A549 (cell line): ENCODE measurements around the gene TUBB3. TPM values are rescaled to one million over a fixed set of nuclear protein-coding genes. Genes with fewer than 3 reads are reported as not detected.

Experiments
- ATAC-seq, 2 experiments: fragments of 200-7000 bp in 1 of 2; fragments of >200 bp in 1 of 2; cut with Nextera tagmentation in 1 of 2; cut with Tn5 transposase in 1 of 2; 3 replicates each; pipeline versions ENCODE4 v1.8.0 to v1.9.1; 2018 to 2020; ENCODE audit warnings: mild to moderate bottlenecking in 1 of 2, moderate library complexity in 1 of 2
- CTCF ChIA-PET: fragments of 300-600 bp; sonication (Branson Sonifier 250); formaldehyde crosslinking; extraction: SDS; loops from one replicate; lab custom pipeline; 2021; ENCODE audit warnings: antibody characterized with exemption, inconsistent platforms; lab: Yijun Ruan, JAX
- POLR2A ChIA-PET: fragments of 350-600 bp; formaldehyde crosslinking; extraction: SDS; loops from one replicate; lab custom pipeline; 2021; ENCODE audit warnings: antibody characterized with exemption, inconsistent platforms; lab: Yijun Ruan, JAX
- DNase-seq, 2 experiments: peaks; one replicate each; pipeline versions ENCODE4 v3.0.0 to v3.0.0-alpha.2; 2011 to 2016; ENCODE audit warnings: low read depth in 1 of 2, low spot score in 1 of 2
- FAIRE-seq: peaks from 2 replicates; lab custom pipeline; 2011; peaks lifted over from hg19 to GRCh38; lab: Jason Lieb, UNC
- H3K27ac ChIP-seq, 2 experiments: fragments of >200 bp; sonication (Bioruptor Twin); formaldehyde crosslinking; 3 replicates each; pipeline ENCODE4 v1.5.1; 2016 to 2017
- H3K4me1 ChIP-seq: fragments of >200 bp; sonication (Bioruptor Twin); formaldehyde crosslinking; 3 replicates; pipeline ENCODE4 v1.6.1; 2016
- H3K4me2 ChIP-seq: fragments of >200 bp; sonication (Bioruptor Twin); formaldehyde crosslinking; 3 replicates; pipeline ENCODE4 v1.6.1; 2016
- H3K4me3 ChIP-seq: fragments of >200 bp; sonication (Bioruptor Twin); formaldehyde crosslinking; 3 replicates; pipeline ENCODE4 v1.5.1; 2016
- H3K9me3 ChIP-seq: fragments of >200 bp; sonication (Bioruptor Twin); formaldehyde crosslinking; 3 replicates; pipeline ENCODE4 v1.6.1; 2016
- ATOH8 ChIP-seq: fragments of 250-450 bp; sonication (Bioruptor Pico); IDR thresholded peaks from 2 replicates; pipeline ENCODE4 v1.5.0; 2020; ENCODE audit warnings: low read depth, mild to moderate bottlenecking, moderate library complexity
- CTCF ChIP-seq: fragments of >200 bp; sonication (Bioruptor Twin); formaldehyde crosslinking; IDR thresholded peaks from 3 replicates; pipeline ENCODE4 v1.5.1; 2016
- FOSL2 ChIP-seq, 2 experiments: fragments of 450-650 bp in 1 of 2; fragments of >200 bp in 1 of 2; sonication (Bioruptor Twin) in 1 of 2; formaldehyde crosslinking; IDR thresholded peaks; 2 replicates each; pipeline versions ENCODE4 v1.5.0 to v1.6.1; 2016 to 2020; ENCODE audit warnings: mild to moderate bottlenecking in 1 of 2, moderate library complexity in 1 of 2
- GATA3 ChIP-seq: IDR thresholded peaks from 2 replicates; pipeline ENCODE4 v1.6.1; 2012; ENCODE audit warnings: borderline replicate concordance
- MAX ChIP-seq: IDR thresholded peaks from 2 replicates; pipeline ENCODE4 v1.6.1; 2012
- MYC ChIP-seq: IDR thresholded peaks from 2 replicates; pipeline ENCODE4 v1.6.1; 2012; ENCODE audit warnings: mild to moderate bottlenecking, inconsistent platforms, low read length, improper control_type of control experiment, borderline replicate concordance
- POLR2A ChIP-seq: IDR thresholded peaks from 2 replicates; pipeline ENCODE4 v1.6.1; 2012; ENCODE audit warnings: mild to moderate bottlenecking, low read length
- POLR2AphosphoS2 ChIP-seq: conservative IDR thresholded peaks from 2 replicates; pipeline ENCODE4 v1.6.1; 2012; ENCODE audit warnings: low read length, improper control_type of control experiment, inconsistent platforms
- RNF2 ChIP-seq: fragments of 200-600 bp; sonication (generic); IDR thresholded peaks from 2 replicates; pipeline ENCODE4 v1.6.1; 2016; ENCODE audit warnings: low read depth, mild to moderate bottlenecking, antibody characterized with exemption, moderate library complexity, borderline replicate concordance
- USF2 ChIP-seq: fragments of 450-650 bp; IDR thresholded peaks from 2 replicates; pipeline ENCODE4 v1.6.1; 2014; ENCODE audit warnings: antibody characterized with exemption
- WGBS: methylation state at CpG from one replicate; pipeline ENCODE4 v1.1.6; 2017; ENCODE audit errors: missing lambda C conversion rate; 5-methylcytosine and 5-hydroxymethylcytosine counted together
- polyA plus RNA-seq, 4 experiments: library from polyadenylated mRNA; depleted of rRNA in 3 of 4; stranded (reverse); fragments of >200 nt; fragmentation: RNase III in 1 of 4; extraction: RNeasy Plus Mini Kit Qiagen cat#74134 plus additional on column Dnase treatment in 1 of 4; gene quantifications; 2 replicates in 3 of 4; 3 replicates in 1 of 4; pipeline ENCODE4 v1.2.3, GENCODE V29; 2011 to 2017

TUBB3 gene
- polyA plus RNA-seq, 2 of the 4 experiments (the other 2 are of a cell fraction): 48.9 to 163 TPM

- TF ChIP-seq ATOH8 (CRISPR knock-in tag) (no peak), MAX (peak; percentile 100), GATA3 (peak; percentile 64), FOSL2 (IDR thresholded peaks at IDR 0.05) (no peak), FOSL2 (CRISPR knock-in tag; IDR thresholded peaks at IDR 0.05) (0 out of 2 replicates have a peak, but pooled peaks have one; percentile 10)
Measured at GRCh38 chr16:89917773-89918452, 5.2 kb upstream of the TUBB3 start (continued).

- peak within 1 kb of the TSS; percentile 93 to 94 for H3K27ac ChIP-seq
- FAIRE-seq: no peak
Measured at GRCh38 chr16:89918453-89919347, 4.4 kb upstream of the TUBB3 start, which contains the start of gene MC1R. TSS of gene MC1R (plus strand) at chr16:89918862. CDS start at chr16:89919259, 397 bp downstream.

More at GRCh38 chr16:89918453-89919347, 4.4 kb upstream of the TUBB3 start, which contains the start of gene MC1R:
- POLR2A ChIA-PET: interaction anchor here (1.0 to 1.2 kb wide), 4 partner anchors 9 to 45 kb away, joined by 3 to 8 read pairs (median 5); partner anchors contain the start of gene TCF25
- H3K4me2 ChIP-seq: peak within 1 kb of the TSS; percentile 91
- H3K4me3 ChIP-seq: peak within 1 kb of the TSS; percentile 40
- DNase-seq (peak; percentile 51 to 67), ATAC-seq (peak; percentile 23 to 49)
- H3K4me1 ChIP-seq: peaks cover 44% of the 10 kb centered on the region
- CTCF ChIA-PET: interaction anchor here (0.6 to 11.8 kb wide), 12 partner anchors 9 to 213 kb away, joined by 3 to 109 read pairs (median 4); partner anchors contain the start of gene DEF8
- 14% methylated on average over 13 of the region's 23 CpGs for WGBS
- TF ChIP-seq CTCF (peak; percentile 43; the same call in 2 of the 3 replicates), POLR2A (peak; percentile 45), USF2 (no peak), RNF2 (no peak), MYC (peak; percentile 39; the same call in 1 of the 2 replicates), POLR2AphosphoS2 (0 out of 2 replicates have a peak, but pooled peaks have one; percentile 75), GATA3 (peak; percentile 22; the same call in 1 of the 2 replicates)
- no peaks in the 10 kb centered on the region for H3K9me3 ChIP-seq
